H9 (cell line): ENCODE measurements around the gene MGMT. TPM values are rescaled to one million over a fixed set of nuclear protein-coding genes. Genes with fewer than 3 reads are reported as not detected.

Experiments used
- DNase-seq: peaks from one replicate; pipeline ENCODE4 v3.0.0-alpha.2; 2017
- H2AFZ ChIP-seq: one replicate; pipeline ENCODE4 v1.6.1; 2013; ENCODE audit warnings: mild to moderate bottlenecking, low read length, control low read depth, moderate library complexity
- H2AK5ac ChIP-seq: 2 replicates; pipeline ENCODE4 v1.6.1; 2013; ENCODE audit warnings: low read length, control low read depth, mixed read lengths; ENCODE audit not compliant: insufficient read length
- H2BK120ac ChIP-seq: one replicate; pipeline ENCODE4 v1.6.1; 2013; ENCODE audit warnings: low read depth, mild to moderate bottlenecking, low read length, control low read depth, inconsistent platforms; ENCODE audit not compliant: poor library complexity, severe bottlenecking
- H2BK12ac ChIP-seq: 2 replicates; pipeline ENCODE4 v1.6.1; 2013; ENCODE audit warnings: low read length, control low read depth, mixed read lengths, low read depth; ENCODE audit not compliant: insufficient read length
- H2BK15ac ChIP-seq: 2 replicates; pipeline ENCODE4 v1.6.1; 2013; ENCODE audit warnings: low read depth, low read length, control low read depth
- H2BK20ac ChIP-seq: one replicate; pipeline ENCODE4 v1.6.1; 2013; ENCODE audit warnings: low read depth, mild to moderate bottlenecking, low read length, control low read depth, inconsistent platforms; ENCODE audit not compliant: poor library complexity, severe bottlenecking
- H2BK5ac ChIP-seq: 2 replicates; pipeline ENCODE4 v1.6.1; 2013; ENCODE audit warnings: low read length, control low read depth, mixed read lengths; ENCODE audit not compliant: insufficient read length
- H3K14ac ChIP-seq: 2 replicates; pipeline ENCODE4 v1.6.1; 2013; ENCODE audit warnings: low read length, control low read depth; ENCODE audit not compliant: insufficient read depth
- H3K18ac ChIP-seq: 2 replicates; pipeline ENCODE4 v1.6.1; 2013; ENCODE audit warnings: low read depth, mild to moderate bottlenecking, mixed read lengths, low read length, control low read depth; ENCODE audit not compliant: insufficient read length
- H3K23ac ChIP-seq: 2 replicates; pipeline ENCODE4 v1.6.1; 2013; ENCODE audit warnings: low read length, control low read depth, mixed read lengths, low read depth; ENCODE audit not compliant: insufficient read length
- H3K23me2 ChIP-seq: 2 replicates; pipeline ENCODE4 v1.6.1; 2013; ENCODE audit warnings: low read depth, mild to moderate bottlenecking, mixed read lengths, low read length, control low read depth; ENCODE audit not compliant: insufficient read length, poor library complexity, severe bottlenecking
- H3K27ac ChIP-seq: 2 replicates; pipeline ENCODE4 v1.5.1; 2013; ENCODE audit warnings: low read length, control low read depth, mixed read lengths, low read depth; ENCODE audit not compliant: insufficient read length
- H3K27me3 ChIP-seq: 2 replicates; pipeline ENCODE4 v1.6.1; 2013; ENCODE audit warnings: low read length, control low read depth, inconsistent platforms; ENCODE audit not compliant: insufficient read depth
- H3K4ac ChIP-seq: 2 replicates; pipeline ENCODE4 v1.6.1; 2013; ENCODE audit warnings: low read depth, mild to moderate bottlenecking, control low read depth, inconsistent platforms, low read length, moderate library complexity
- H3K4me1 ChIP-seq: 2 replicates; pipeline ENCODE4 v1.6.1; 2013; ENCODE audit warnings: low read length, control low read depth, inconsistent platforms; ENCODE audit not compliant: insufficient read depth
- H3K4me2 ChIP-seq: 2 replicates; pipeline ENCODE4 v1.6.1; 2013; ENCODE audit warnings: low read length, control low read depth, mixed read lengths; ENCODE audit not compliant: insufficient read length, insufficient read depth
- H3K56ac ChIP-seq: 2 replicates; pipeline ENCODE4 v1.6.1; 2013; ENCODE audit warnings: low read depth, mild to moderate bottlenecking, mixed read lengths, low read length, control low read depth; ENCODE audit not compliant: insufficient read length
- H3K79me1 ChIP-seq: 2 replicates; pipeline ENCODE4 v1.6.1; 2013; ENCODE audit warnings: low read depth, mild to moderate bottlenecking, moderate library complexity, low read length, control low read depth, inconsistent platforms; ENCODE audit not compliant: insufficient read depth, poor library complexity, severe bottlenecking
- H3K79me2 ChIP-seq: 2 replicates; pipeline ENCODE4 v1.6.1; 2013; ENCODE audit warnings: low read length, control low read depth, inconsistent platforms; ENCODE audit not compliant: insufficient read depth
- H3K9ac ChIP-seq: 2 replicates; pipeline ENCODE4 v1.6.1; 2013; ENCODE audit warnings: low read length, control low read depth, mixed read lengths; ENCODE audit not compliant: insufficient read length; ENCODE audit errors: extremely low read depth
- H3K9me3 ChIP-seq: one replicate; pipeline ENCODE4 v1.6.1; 2013; ENCODE audit warnings: low read depth, low read length, inconsistent platforms; ENCODE audit not compliant: control insufficient read depth
- H3T11ph ChIP-seq: one replicate; pipeline ENCODE4 v1.6.1; 2013; ENCODE audit warnings: mild to moderate bottlenecking, low read length, control low read depth, inconsistent platforms
- H4K20me1 ChIP-seq: one replicate; pipeline ENCODE4 v1.6.1; 2013; ENCODE audit not compliant: control insufficient read depth, insufficient read length, insufficient read depth
- H4K5ac ChIP-seq: 2 replicates; pipeline ENCODE4 v1.6.1; 2013; ENCODE audit warnings: low read depth, mild to moderate bottlenecking, mixed read lengths, low read length, control low read depth; ENCODE audit not compliant: insufficient read length
- H4K8ac ChIP-seq: replicated peaks from 2 replicates; pipeline ENCODE4 v1.6.1; 2013; ENCODE audit warnings: low read length, control low read depth, mixed read lengths, low read depth; ENCODE audit not compliant: insufficient read length
- H4K91ac ChIP-seq: 2 replicates; pipeline ENCODE4 v1.6.1; 2013; ENCODE audit warnings: low read depth, mild to moderate bottlenecking, moderate library complexity, mixed read lengths, low read length, control low read depth; ENCODE audit not compliant: insufficient read length
- H3K27ac Mint-ChIP-seq, 3 experiments: 2 replicates in 2 of 3; 3 replicates in 1 of 3; pipeline ENCODE4 v1.8.0; 2020 to 2021; ENCODE audit warnings: mixed read lengths in 3 of 3, mild to moderate bottlenecking in 1 of 3, moderate library complexity in 1 of 3
- H3K27me3 Mint-ChIP-seq: 2 replicates; pipeline ENCODE4 v1.8.0; 2021; ENCODE audit warnings: low read depth, mild to moderate bottlenecking, moderate library complexity, mixed read lengths
- H3K36me3 Mint-ChIP-seq, 3 experiments: 2 replicates in 2 of 3; 3 replicates in 1 of 3; pipeline ENCODE4 v1.8.0; 2020 to 2021; ENCODE audit warnings: low read depth in 3 of 3, mixed read lengths in 3 of 3; ENCODE audit not compliant: insufficient read depth in 1 of 3
- H3K4me1 Mint-ChIP-seq, 2 experiments: 2 replicates each; pipeline ENCODE4 v1.8.0; 2020; ENCODE audit warnings: mixed read lengths in 2 of 2
- H3K4me3 Mint-ChIP-seq, 2 experiments: 2 replicates in 1 of 2; 3 replicates in 1 of 2; pipeline ENCODE4 v1.8.0; 2020 to 2021; ENCODE audit warnings: mild to moderate bottlenecking in 2 of 2, mixed read lengths in 2 of 2, moderate library complexity in 1 of 2
- H3K9me3 Mint-ChIP-seq, 2 experiments: 2 replicates in 1 of 2; 3 replicates in 1 of 2; pipeline ENCODE4 v1.8.0; 2020; ENCODE audit warnings: mild to moderate bottlenecking in 2 of 2, mixed read lengths in 2 of 2, moderate library complexity in 1 of 2
- CTCF ChIP-seq: fragments of 200-600 bp; sonication (generic); conservative IDR thresholded peaks from 3 replicates; pipeline ENCODE4 v1.8.0; 2021; ENCODE audit warnings: antibody characterized with exemption, mild to moderate bottlenecking
- WGBS: extraction: QIAGEN DNeasy Blood & Tissue Kit; methylation state at CpG from one replicate; pipeline ENCODE4 v1.1.7; 2013; ENCODE audit warnings: missing lambda C conversion rate, low lambda C conversion rate, mixed read lengths; ENCODE audit not compliant: insufficient read length; ENCODE audit errors: extremely low coverage; 5-methylcytosine and 5-hydroxymethylcytosine counted together
- total RNA-seq: library from RNA; stranded (reverse); gene quantifications from 2 replicates; pipeline ENCODE4 v1.2.1, GENCODE V29; 2021

The MGMT gene
- total RNA-seq, 1 experiment from 2014 or later: 18.4 TPM

- H4K8ac ChIP-seq: no peak overlapping the region
- no peaks in the 10 kb centered on the region for H3K9me3 Mint-ChIP-seq
- TF ChIP-seq CTCF: no peak
- H3K4ac ChIP-seq: no peak overlapping the region
- H3K4me2 ChIP-seq: no peak overlapping the region
- H3K4me1 Mint-ChIP-seq: peaks cover 21 to 23% of the 10 kb centered on the region in 2 experiments
- H3K27ac Mint-ChIP-seq: no peak overlapping the region
- no peak overlapping the region for H3T11ph ChIP-seq
- H3K56ac ChIP-seq: no peak overlapping the region
- H3K79me2 ChIP-seq: no peaks in the 10 kb centered on the region
- no peak overlapping the region for H4K5ac ChIP-seq
- H3K9me3 ChIP-seq: no peaks in the 10 kb centered on the region
- no peak overlapping the region for H2AK5ac ChIP-seq
- no peak overlapping the region for H3K23ac ChIP-seq
- H3K27ac ChIP-seq: no peak overlapping the region
- DNase-seq: no peak
- H3K18ac ChIP-seq: no peak overlapping the region
- no peak overlapping the region for H4K91ac ChIP-seq
- no peaks in the 10 kb centered on the region for H3K23me2 ChIP-seq
- no peak overlapping the region for H2AFZ ChIP-seq
- no peak overlapping the region for H2BK120ac ChIP-seq
- no peak overlapping the region for H2BK20ac ChIP-seq
- no CpG with 5 or more reads among the region's 9 CpGs for WGBS
- H3K27me3 ChIP-seq: no peaks in the 10 kb centered on the region
- H2BK15ac ChIP-seq: no peak overlapping the region
- H3K79me1 ChIP-seq: no peaks in the 10 kb centered on the region
- no peaks in the 10 kb centered on the region for H4K20me1 ChIP-seq
- no peak overlapping the region for H2BK12ac ChIP-seq
- no peak overlapping the region for H3K4me3 Mint-ChIP-seq
- no peak overlapping the region for H3K9ac ChIP-seq
- no peak overlapping the region for H3K14ac ChIP-seq
- H3K4me1 ChIP-seq: peaks cover 2% of the 10 kb centered on the region; the same call in 1 of the 2 replicates
- H2BK5ac ChIP-seq: no peak overlapping the region
- H3K36me3 Mint-ChIP-seq: no peaks in the 10 kb centered on the region
- H3K27me3 Mint-ChIP-seq: no peaks in the 10 kb centered on the region
Observed at GRCh38 chr10:129622736-129623135, 155.7 kb downstream of the MGMT start.
